SK-N-SH (cell line): Measurements from ENCODE around the gene TBCD. TPM values are rescaled to one million over a fixed set of nuclear protein-coding genes. Genes with fewer than 3 reads are reported as not detected.
A peak's percentile ranks its signal among the peaks of the same experiment; 100 is the strongest.

Experiments
- CTCF ChIA-PET: fragments of 300-600, 350-600 bp; formaldehyde crosslinking; extraction: SDS; loops from one replicate; lab custom pipeline; 2021; lab: Yijun Ruan, JAX
- POLR2A ChIA-PET: fragments of 350-600 bp; sonication (Branson Sonifier 250); formaldehyde crosslinking; extraction: SDS; loops from one replicate; lab custom pipeline; 2020; ENCODE audit warnings: antibody characterized with exemption, inconsistent platforms; lab: Yijun Ruan, JAX
- DNase-seq: peaks from one replicate; pipeline ENCODE4 v3.0.0; 2012
- H2AFZ ChIP-seq: fragments of 200-600 bp; sonication (generic); 2 replicates; pipeline ENCODE4 v1.8.1; 2016; ENCODE audit warnings: antibody characterized with exemption, mild to moderate bottlenecking, low read depth
- H3F3A ChIP-seq: fragments of 200-600 bp; sonication (generic); replicated peaks from 2 replicates; pipeline ENCODE3; 2016; ENCODE audit warnings: antibody characterized with exemption, mild to moderate bottlenecking; ENCODE audit not compliant: insufficient read depth
- H3K27ac ChIP-seq, 2 experiments: fragments of 200-500 bp in 1 of 2; fragments of 200-600 bp in 1 of 2; sonication (Bioruptor generic) in 1 of 2; sonication (generic), shearing (Covaris generic) in 1 of 2; 2 replicates each; pipeline versions ENCODE4 v1.5.1 to v1.6.1; 2014 to 2016; ENCODE audit warnings: low read depth in 2 of 2, inconsistent platforms in 1 of 2, low read length in 1 of 2, mild to moderate bottlenecking in 1 of 2, mixed read lengths in 1 of 2
- H3K27me3 ChIP-seq: fragments of 200-600 bp; sonication (generic), shearing (Covaris generic); 2 replicates; pipeline ENCODE4 v1.6.1; 2016; ENCODE audit warnings: mixed run types; ENCODE audit not compliant: insufficient read depth
- H3K36me3 ChIP-seq, 2 experiments: fragments of 200-500 bp in 1 of 2; fragments of 200-600 bp in 1 of 2; sonication (Bioruptor generic) in 1 of 2; sonication (generic) in 1 of 2; replicated peaks in 1 of 2; 2 replicates each; pipeline versions ENCODE3 to v1.5.1; 2014 to 2016; ENCODE audit warnings: low read length in 1 of 2, mild to moderate bottlenecking in 1 of 2; ENCODE audit not compliant: insufficient read depth in 2 of 2, control insufficient read depth in 1 of 2
- H3K4me1 ChIP-seq, 2 experiments: fragments of 200-500 bp in 1 of 2; fragments of 200-600 bp in 1 of 2; sonication (Bioruptor generic) in 1 of 2; sonication (generic), shearing (Covaris generic) in 1 of 2; 2 replicates each; pipeline versions ENCODE4 v1.5.1 to v1.6.1; 2014 to 2016; ENCODE audit warnings: low read depth in 1 of 2, low read length in 1 of 2, mixed run types in 1 of 2; ENCODE audit not compliant: insufficient read depth in 2 of 2, control insufficient read depth in 1 of 2
- H3K4me2 ChIP-seq: fragments of 200-600 bp; sonication (generic), shearing (Covaris generic); 2 replicates; pipeline ENCODE4 v1.6.1; 2017; ENCODE audit warnings: mixed run types
- H3K4me3 ChIP-seq, 2 experiments: fragments of 200-500 bp in 1 of 2; fragments of 200-600 bp in 1 of 2; sonication (Bioruptor generic) in 1 of 2; sonication (generic), shearing (Covaris generic) in 1 of 2; 2 replicates each; pipeline versions ENCODE4 v1.5.1 to v1.8.1; 2014 to 2016; ENCODE audit warnings: low read depth in 2 of 2, inconsistent platforms in 1 of 2, low read length in 1 of 2, mild to moderate bottlenecking in 1 of 2, mixed read lengths in 1 of 2, moderate library complexity in 1 of 2
- H3K79me2 ChIP-seq: fragments of 200-600 bp; sonication (generic); 2 replicates; pipeline ENCODE4 v1.8.1; 2017; ENCODE audit warnings: mild to moderate bottlenecking; ENCODE audit not compliant: insufficient read depth
- H3K9ac ChIP-seq: fragments of 200-600 bp; sonication (generic); 2 replicates; pipeline ENCODE4 v1.6.1; 2017; ENCODE audit warnings: mixed run types
- H3K9me2 ChIP-seq: fragments of 200-600 bp; sonication (generic); 2 replicates; pipeline ENCODE4 v1.6.1; 2017; ENCODE audit warnings: mixed run types
- H3K9me3 ChIP-seq: fragments of 200-600 bp; sonication (generic); 2 replicates; pipeline ENCODE4 v1.6.1; 2017; ENCODE audit warnings: mixed run types, mild to moderate bottlenecking, moderate library complexity
- H4K20me1 ChIP-seq: fragments of 200-600 bp; sonication (generic); 2 replicates; pipeline ENCODE4 v1.6.1; 2017; ENCODE audit warnings: mild to moderate bottlenecking, mixed run types; ENCODE audit not compliant: insufficient read depth
- FOSL2 ChIP-seq: IDR thresholded peaks from 2 replicates; pipeline ENCODE4 v1.4.0; 2012; ENCODE audit warnings: low read depth, mild to moderate bottlenecking, moderate library complexity, borderline replicate concordance
- MXI1 ChIP-seq: IDR thresholded peaks from 2 replicates; pipeline ENCODE4 v1.6.1; 2012; ENCODE audit warnings: mild to moderate bottlenecking, low read depth, low read length, improper control_type of control experiment
- NRF1 ChIP-seq: IDR thresholded peaks from 2 replicates; pipeline ENCODE4 v1.6.1; 2012; ENCODE audit warnings: low read depth, mild to moderate bottlenecking, low read length
- PBX3 ChIP-seq: IDR thresholded peaks from 2 replicates; pipeline ENCODE4; 2012
- SIN3A ChIP-seq: IDR thresholded peaks from 2 replicates; pipeline ENCODE4 v1.6.1; 2012; ENCODE audit warnings: low read depth, mild to moderate bottlenecking, low read length, moderate library complexity, borderline replicate concordance
- TCF12 ChIP-seq: IDR thresholded peaks from 2 replicates; pipeline ENCODE4 v1.4.0; 2012
- YY1 ChIP-seq: IDR thresholded peaks from 2 replicates; pipeline ENCODE4 v1.4.0; 2012; ENCODE audit warnings: low read depth, mild to moderate bottlenecking
- WGBS: methylation state at CpG from one replicate; pipeline ENCODE4 v1.1.6; 2017; ENCODE audit warnings: low lambda C conversion rate; 5-methylcytosine and 5-hydroxymethylcytosine counted together
- polyA plus RNA-seq, 3 experiments: library from polyadenylated mRNA; depleted of rRNA; stranded (reverse); fragments of >200 nt; gene quantifications; 2 replicates each; pipeline ENCODE4 v1.2.3, GENCODE V29; 2012

The TBCD gene
- polyA plus RNA-seq, 1 of the 3 experiments (the other 2 are of a cell fraction) = 107 TPM

- no peak overlapping the region for H2AFZ ChIP-seq
- 93% methylated on average over 9 of the region's 9 CpGs for WGBS
Observed at GRCh38 chr17:82865774-82866395, 114.0 kb downstream of the TBCD start.

GRCh38 chr17:82866590-82867191 lies 114.8 kb downstream of the TBCD start:
- no peaks in the 10 kb centered on the region for H3K9me2 ChIP-seq
- H3F3A ChIP-seq = peaks cover 6% of the 10 kb centered on the region
- POLR2A ChIA-PET = interaction anchor here (1.4 kb wide), 1 partner anchor 9 kb away, joined by 3 read pairs; no protein-coding TSS in a partner anchor
- peaks cover 31% of the 10 kb centered on the region; the same call in 1 of the 2 replicates for H3K79me2 ChIP-seq
- WGBS = 51% methylated on average over 9 of the region's 11 CpGs
- no peak overlapping the region for H2AFZ ChIP-seq
- no peaks in the 10 kb centered on the region for H3K9me3 ChIP-seq
- DNase-seq = peak; percentile 85
- H3K4me1 ChIP-seq = peaks cover 28 to 55% of the 10 kb centered on the region in 2 experiments
- TF ChIP-seq MXI1 (0 out of 2 replicates have a peak, but pooled peaks have one; percentile 18), SIN3A (peak; percentile 58; the same call in 1 of the 2 replicates), YY1 (no peak), FOSL2 (peak; percentile 54; the same call in 1 of the 2 replicates), NRF1 (no peak), PBX3 (peak; percentile 35), TCF12 (peak; percentile 75)
- H3K36me3 ChIP-seq = peaks cover 0 to 14% of the 10 kb centered on the region in 2 experiments
- H3K9ac ChIP-seq = 0 out of 2 replicates have a peak overlapping the region, but pooled peaks have one; percentile 11
- no peak overlapping the region for H3K4me3 ChIP-seq
- CTCF ChIA-PET = interaction anchor here (0.8 to 5.1 kb wide), 5 partner anchors 9 to 217 kb away, joined by 3 to 26 read pairs (median 4); no protein-coding TSS in a partner anchor
- peak overlapping the region; percentile 30 to 92; a peak in 3 of 4 replicates for H3K27ac ChIP-seq
- H3K27me3 ChIP-seq = no peaks in the 10 kb centered on the region
- H4K20me1 ChIP-seq = peaks cover 13% of the 10 kb centered on the region
- H3K4me2 ChIP-seq = peak overlapping the region; percentile 43; the same call in 1 of the 2 replicates

More at GRCh38 chr17:82865774-82866395, 114.0 kb downstream of the TBCD start:
- peaks cover 39% of the 10 kb centered on the region; the same call in 1 of the 2 replicates for H3K79me2 ChIP-seq
- TF ChIP-seq FOSL2 = no peak
- TF ChIP-seq MXI1 = 0 out of 2 replicates have a peak, but pooled peaks have one; percentile 1
- TF ChIP-seq, all 33 proteins: peak for 1
- peaks cover 0 to 7% of the 10 kb centered on the region in 2 experiments for H3K36me3 ChIP-seq
- peak overlapping the region in 1 of 2 experiments; percentile 92; a peak in 3 of 4 replicates for H3K27ac ChIP-seq
- no peaks in the 10 kb centered on the region for H3K27me3 ChIP-seq
- peaks cover 13% of the 10 kb centered on the region for H4K20me1 ChIP-seq
- ChIA-PET POLR2A (interaction anchor here (1.4 kb wide), 1 partner anchor 10 kb away, joined by 3 read pairs; no protein-coding TSS in a partner anchor), CTCF (interaction anchor here (1.0 to 5.1 kb wide), 5 partner anchors 10 to 218 kb away, joined by 3 to 26 read pairs (median 4); no protein-coding TSS in a partner anchor)
- H3K4me3 ChIP-seq = no peak overlapping the region
- no peak for DNase-seq
- H3K4me2 ChIP-seq = no peak overlapping the region
- H3F3A ChIP-seq = peaks cover 6% of the 10 kb centered on the region
- peaks cover 28 to 55% of the 10 kb centered on the region in 2 experiments for H3K4me1 ChIP-seq
- no peaks in the 10 kb centered on the region for H3K9me3 ChIP-seq
- 0 out of 2 replicates have a peak overlapping the region, but pooled peaks have one; percentile 11 for H3K9ac ChIP-seq
- H3K9me2 ChIP-seq = no peaks in the 10 kb centered on the region
